OCI-M2 (cell line): ENCODE measurements around the gene RHBDL1.

ENCODE experiments used
- DNase-seq: peaks from one replicate; lab custom pipeline; 2025; ENCODE audit not compliant: unreplicated experiment; lab: John Stamatoyannopoulos, UW

The RHBDL1 gene

GRCh38 chr16:674968-675883 lies at the start of gene RHBDL1:
Gene RHBDL1, plus strand, starts transcription at chr16:675671. Its CDS starts 120 bp downstream, at chr16:675791.
- no peak for DNase-seq

GRCh38 chr16:625977-626765 lies 49.3 kb upstream of the RHBDL1 start:
- no peak for DNase-seq

GRCh38 chr16:626787-627453 lies 48.6 kb upstream of the RHBDL1 start:
- no peak for DNase-seq

- DNase-seq = no peak
These were observed 47.8 kb upstream of the RHBDL1 start for GRCh38 chr16:627454-628239.

- no peak for DNase-seq
These were observed 47.0 kb upstream of the RHBDL1 start for GRCh38 chr16:628321-629061.

GRCh38 chr16:629185-629832 lies 46.2 kb upstream of the RHBDL1 start:
- DNase-seq = no peak

- DNase-seq = no peak
These were observed 45.6 kb upstream of the RHBDL1 start for GRCh38 chr16:629833-630248.

GRCh38 chr16:630249-630814 lies 45.1 kb upstream of the RHBDL1 start:
- DNase-seq = no peak

GRCh38 chr16:630815-631405 lies 44.6 kb upstream of the RHBDL1 start, which contains the start of gene WFIKKN1:
Gene WFIKKN1, plus strand, starts transcription at chr16:630985. Its CDS starts 269 bp downstream, at chr16:631254.
- no peak for DNase-seq

GRCh38 chr16:631808-632358 lies 43.6 kb upstream of the RHBDL1 start:
- DNase-seq = no peak

GRCh38 chr16:632486-633335 lies 42.8 kb upstream of the RHBDL1 start:
- no peak for DNase-seq

- no peak for DNase-seq
These were observed 42.0 kb upstream of the RHBDL1 start for GRCh38 chr16:633336-634050.

- DNase-seq = no peak
These were observed 41.3 kb upstream of the RHBDL1 start for GRCh38 chr16:634051-634670.

GRCh38 chr16:634996-635395 lies 40.5 kb upstream of the RHBDL1 start:
- DNase-seq = no peak

- DNase-seq = no peak
These were observed 39.8 kb upstream of the RHBDL1 start for GRCh38 chr16:635573-636205.
